Mesendoderm (in vitro differentiated cells): ENCODE data around the gene E2F8.
"Not testable (repeated sequence)": the region's sequence is repeated elsewhere in the genome, so short reads cannot be mapped to it uniquely, and the experiment has no call there.

Experiments
- DNase-seq: peaks from one replicate; pipeline ENCODE4 v3.0.0; 2013
- H2AK5ac ChIP-seq: 2 replicates; pipeline ENCODE4 v1.6.1; 2013; ENCODE audit warnings: low read length, inconsistent platforms
- H2BK120ac ChIP-seq: 2 replicates; pipeline ENCODE4 v1.6.1; 2013; ENCODE audit warnings: low read depth, mild to moderate bottlenecking, low read length, moderate library complexity, mixed read lengths
- H2BK15ac ChIP-seq: replicated peaks from 2 replicates; pipeline ENCODE4 v1.6.1; 2013; ENCODE audit warnings: low read depth, mild to moderate bottlenecking, moderate library complexity
- H2BK5ac ChIP-seq: 2 replicates; pipeline ENCODE4 v1.6.1; 2013; ENCODE audit warnings: low read length, inconsistent platforms
- H3K18ac ChIP-seq: 2 replicates; pipeline ENCODE4 v1.6.1; 2013; ENCODE audit warnings: mild to moderate bottlenecking, low read length, mixed read lengths
- H3K23ac ChIP-seq: one replicate; pipeline ENCODE4 v1.6.1; 2013; ENCODE audit warnings: low read length
- H3K27ac ChIP-seq: 2 replicates; pipeline ENCODE4 v1.5.1; 2013; ENCODE audit warnings: low read depth, mild to moderate bottlenecking, inconsistent platforms, low read length, moderate library complexity
- H3K27me3 ChIP-seq: 2 replicates; pipeline ENCODE4 v1.6.1; 2013; ENCODE audit warnings: low read length, control low read depth, mild to moderate bottlenecking, inconsistent platforms; ENCODE audit not compliant: insufficient read depth, poor library complexity
- H3K36me3 ChIP-seq: 2 replicates; pipeline ENCODE4 v1.6.1; 2013; ENCODE audit warnings: low read length, inconsistent platforms; ENCODE audit not compliant: control insufficient read depth, insufficient read depth
- H3K4ac ChIP-seq: one replicate; pipeline ENCODE4 v1.6.1; 2013; ENCODE audit warnings: low read depth, mild to moderate bottlenecking, low read length, moderate library complexity
- H3K4me1 ChIP-seq: 2 replicates; pipeline ENCODE4 v1.6.1; 2013; ENCODE audit warnings: low read depth, low read length, inconsistent platforms; ENCODE audit not compliant: control insufficient read depth
- H3K4me2 ChIP-seq: 2 replicates; pipeline ENCODE4 v1.6.1; 2013; ENCODE audit warnings: low read length
- H3K4me3 ChIP-seq: 2 replicates; pipeline ENCODE4 v1.5.1; 2013; ENCODE audit warnings: mild to moderate bottlenecking, low read length
- H3K56ac ChIP-seq: one replicate; pipeline ENCODE4 v1.6.1; 2013; ENCODE audit warnings: low read length
- H3K79me1 ChIP-seq: 2 replicates; pipeline ENCODE4 v1.6.1; 2013; ENCODE audit warnings: low read length, inconsistent platforms
- H3K79me2 ChIP-seq: 2 replicates; pipeline ENCODE4 v1.6.1; 2013; ENCODE audit warnings: mild to moderate bottlenecking, low read length; ENCODE audit not compliant: control insufficient read depth, insufficient read depth
- H3K9ac ChIP-seq: 2 replicates; pipeline ENCODE4 v1.6.1; 2013; ENCODE audit warnings: low read length, inconsistent platforms
- H4K5ac ChIP-seq: one replicate; pipeline ENCODE4 v1.6.1; 2013; ENCODE audit warnings: low read length
- H4K8ac ChIP-seq: one replicate; pipeline ENCODE4 v1.6.1; 2013; ENCODE audit warnings: low read depth, mild to moderate bottlenecking, control low read depth, low read length, moderate library complexity
- WGBS: extraction: QIAGEN DNeasy Blood & Tissue Kit; methylation state at CpG from one replicate; pipeline ENCODE4 v1.1.7; 2013; ENCODE audit warnings: low lambda C conversion rate, missing lambda C conversion rate; ENCODE audit not compliant: insufficient coverage; ENCODE audit errors: extremely low coverage; 5-methylcytosine and 5-hydroxymethylcytosine counted together

Gene E2F8

DNA sequence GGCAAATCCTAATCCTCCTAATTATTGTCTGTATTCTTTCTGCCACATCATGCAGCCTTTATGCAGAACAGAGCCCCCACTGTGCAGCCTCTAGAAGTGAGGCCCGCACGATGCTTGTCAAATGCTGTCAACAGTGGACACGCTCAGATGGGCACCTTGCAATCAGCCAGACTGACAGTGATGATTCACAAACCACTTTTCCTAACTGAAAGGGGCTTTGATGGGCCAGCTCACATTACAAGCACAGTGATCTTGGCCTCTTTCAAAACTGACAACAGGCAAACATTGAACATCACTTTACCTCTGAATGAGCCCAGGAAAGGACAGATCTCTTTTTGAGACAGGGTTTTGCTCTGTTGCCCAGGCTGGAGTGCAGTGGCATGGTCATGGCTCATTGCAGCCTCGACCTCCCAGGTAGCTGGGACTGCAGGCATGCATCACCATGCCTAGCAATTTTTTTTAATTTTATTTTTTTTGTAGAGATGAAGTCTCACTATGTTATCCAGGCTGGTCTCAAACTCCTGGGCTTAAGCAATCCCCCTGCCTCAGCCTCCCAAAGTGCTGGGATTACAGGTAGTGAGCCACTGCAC, 18.0 kb upstream of the E2F8 start:
- H4K8ac ChIP-seq: no peak overlapping the region
- H3K23ac ChIP-seq: no peak overlapping the region
- no peak overlapping the region for H2BK120ac ChIP-seq
- DNase-seq: no peak
- no peak overlapping the region for H2BK15ac ChIP-seq
- no peak overlapping the region for H2AK5ac ChIP-seq
- no peak overlapping the region for H3K56ac ChIP-seq
- no peaks in the 10 kb centered on the region for H3K79me1 ChIP-seq
- no peak overlapping the region for H3K27ac ChIP-seq
- H3K4me1 ChIP-seq: peaks cover 4% of the 10 kb centered on the region
- H3K36me3 ChIP-seq: no peaks in the 10 kb centered on the region
- H4K5ac ChIP-seq: no peak overlapping the region
- no peak overlapping the region for H3K4ac ChIP-seq
- no peaks in the 10 kb centered on the region for H3K79me2 ChIP-seq
- H3K9ac ChIP-seq: no peak overlapping the region
- H3K4me3 ChIP-seq: no peak overlapping the region
- no peak overlapping the region for H2BK5ac ChIP-seq
- no peaks in the 10 kb centered on the region for H3K27me3 ChIP-seq
- H3K18ac ChIP-seq: no peak overlapping the region
- WGBS: no CpG with 5 or more reads among the region's 4 CpGs
- H3K4me2 ChIP-seq: no peak overlapping the region

DNA sequence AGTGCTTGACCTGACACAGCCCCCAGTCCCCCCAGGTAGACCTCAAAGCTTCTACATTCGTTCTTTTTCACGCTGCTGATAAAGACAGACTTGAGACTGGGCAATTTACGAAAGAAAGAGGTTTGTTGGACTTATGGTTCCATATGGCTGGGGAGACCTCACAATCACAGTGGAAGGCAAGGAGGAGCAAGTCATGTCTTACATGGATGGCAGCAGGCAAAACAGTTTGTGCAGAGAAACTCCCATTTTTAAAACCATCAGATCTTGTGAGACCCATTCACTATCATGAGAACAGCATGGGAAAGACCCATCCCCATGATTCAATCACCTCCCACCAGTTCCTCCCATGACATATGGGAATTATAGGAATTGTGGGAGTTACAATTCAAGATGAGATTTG, 13.7 kb upstream of the E2F8 start:
- not testable (repeated sequence) for H2AK5ac ChIP-seq, H3K36me3 ChIP-seq, H3K79me2 ChIP-seq, H3K23ac ChIP-seq, H4K8ac ChIP-seq, H3K56ac ChIP-seq, H3K4me2 ChIP-seq, H3K27ac ChIP-seq, H2BK5ac ChIP-seq, H3K9ac ChIP-seq, H3K4ac ChIP-seq, H3K4me1 ChIP-seq, H3K18ac ChIP-seq, H2BK120ac ChIP-seq, H3K27me3 ChIP-seq, H3K79me1 ChIP-seq, DNase-seq, H2BK15ac ChIP-seq, H4K5ac ChIP-seq, H3K4me3 ChIP-seq
- WGBS: no CpG with 5 or more reads among the region's 3 CpGs

DNA sequence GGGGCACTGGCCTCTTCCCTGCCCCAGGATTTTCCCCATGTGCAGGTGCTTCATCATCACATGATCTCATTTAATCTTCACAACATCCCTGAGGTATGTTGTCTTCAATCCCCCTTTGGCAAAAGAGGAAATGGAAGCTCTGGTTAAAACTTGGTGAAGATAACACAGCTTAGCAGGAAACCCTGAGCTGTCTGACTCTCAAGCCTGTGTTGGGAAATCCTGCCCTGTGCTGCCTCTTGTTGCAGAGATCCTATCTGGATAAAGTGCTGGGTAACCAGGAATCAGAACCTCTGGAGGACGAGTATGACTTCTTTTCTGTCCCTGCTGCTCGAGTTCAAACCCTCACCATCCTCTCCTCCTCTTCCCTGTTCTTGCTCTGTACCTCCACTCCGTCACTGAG, 13.1 kb upstream of the E2F8 start:
- no peak overlapping the region for H3K27ac ChIP-seq
- no peak overlapping the region for H4K8ac ChIP-seq
- peak overlapping the region; percentile 63 for H2BK5ac ChIP-seq
- no peaks in the 10 kb centered on the region for H3K79me1 ChIP-seq
- no peaks in the 10 kb centered on the region for H3K27me3 ChIP-seq
- DNase-seq: peak; percentile 66
- no peak overlapping the region for H4K5ac ChIP-seq
- no peak overlapping the region for H3K4me3 ChIP-seq
- peak overlapping the region; percentile 42 for H3K56ac ChIP-seq
- no peak overlapping the region for H3K9ac ChIP-seq
- no peaks in the 10 kb centered on the region for H3K36me3 ChIP-seq
- H3K4me1 ChIP-seq: no peaks in the 10 kb centered on the region
- WGBS: no CpG with 5 or more reads among the region's 3 CpGs
- no peak overlapping the region for H3K4me2 ChIP-seq
- H3K18ac ChIP-seq: no peak overlapping the region
- no peak overlapping the region for H3K4ac ChIP-seq
- no peak overlapping the region for H2AK5ac ChIP-seq
- H3K23ac ChIP-seq: no peak overlapping the region
- no peaks in the 10 kb centered on the region for H3K79me2 ChIP-seq
- no peak overlapping the region for H2BK120ac ChIP-seq
- H2BK15ac ChIP-seq: no peak overlapping the region

DNA sequence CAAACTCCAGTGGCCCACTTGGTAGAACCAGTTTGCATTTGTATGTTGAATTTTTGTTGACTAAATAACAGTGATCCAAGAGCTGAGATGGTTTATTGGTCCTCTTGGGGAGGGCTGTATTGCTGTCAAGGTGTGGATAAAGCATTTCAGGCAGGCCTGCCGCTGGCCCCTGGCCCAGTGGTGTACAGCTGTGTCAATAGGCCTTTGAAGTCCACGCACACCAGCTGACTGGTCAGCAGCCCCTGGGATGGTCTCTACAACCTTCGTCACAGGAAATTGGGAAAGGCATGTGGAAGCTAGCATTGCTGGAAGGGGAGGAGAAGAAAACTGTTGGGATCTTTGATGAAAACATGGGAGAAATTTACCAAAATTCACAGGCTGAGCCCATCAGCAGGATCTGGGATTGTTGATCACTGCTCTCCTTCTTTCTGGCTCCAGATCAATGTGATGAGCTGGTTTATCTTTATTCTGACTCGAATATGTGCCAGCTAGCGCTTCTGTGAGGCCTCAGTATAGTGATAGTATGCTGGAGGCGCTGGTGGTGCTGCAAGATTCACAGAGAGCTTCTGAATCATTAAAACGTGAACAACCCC, 12.5 kb upstream of the E2F8 start:
- Histone ChIP-seq H3K56ac (peak overlapping the region; percentile 15), H2AK5ac (no peak overlapping the region)
- no CpG with 5 or more reads among the region's 7 CpGs for WGBS

DNA sequence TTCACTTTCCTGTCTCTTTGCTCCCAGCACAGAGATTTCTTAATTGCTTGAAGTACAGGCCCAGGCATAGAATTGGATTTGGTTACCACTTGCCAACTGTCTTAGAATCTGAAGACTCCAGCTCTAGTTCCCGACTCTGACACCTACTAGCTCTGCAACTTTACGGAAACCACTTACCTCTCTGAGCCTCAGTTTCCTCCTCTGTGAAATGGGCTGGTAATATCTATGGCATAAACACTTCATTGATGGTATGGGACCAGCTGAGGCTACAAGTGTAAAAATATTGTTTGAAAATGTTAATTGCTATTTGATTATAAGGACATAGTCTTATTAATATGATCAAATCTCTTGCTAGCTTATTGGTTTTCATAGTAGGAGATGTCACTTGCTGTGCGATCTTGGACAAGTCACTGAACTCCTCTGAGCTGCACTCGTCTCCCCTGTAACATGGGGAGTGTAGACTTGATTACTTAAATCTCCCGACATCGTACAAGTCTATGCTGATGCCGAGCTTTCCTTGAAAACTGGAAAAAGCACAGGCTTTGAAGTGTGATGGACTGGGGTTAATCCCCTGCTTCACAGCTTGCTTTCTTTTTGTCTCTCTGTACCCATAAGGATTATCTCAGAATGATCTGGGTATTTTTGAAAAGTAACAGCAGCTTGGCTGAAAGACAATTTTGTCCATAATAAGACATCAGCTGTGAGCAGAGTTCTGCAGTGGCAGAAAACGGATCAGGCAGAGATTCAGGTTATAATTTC, 11.8 kb upstream of the E2F8 start:
- no peak overlapping the region for H2BK5ac ChIP-seq
- no peaks in the 10 kb centered on the region for H3K79me2 ChIP-seq
- no CpG with 5 or more reads among the region's 8 CpGs for whole genome bisulfite sequencing
- H3K27ac ChIP-seq: no peak overlapping the region
- no peak overlapping the region for H4K5ac ChIP-seq
- H3K4me2 ChIP-seq: no peak overlapping the region
- no peak overlapping the region for H2AK5ac ChIP-seq
- no peak overlapping the region for H2BK120ac ChIP-seq
- H3K4me1 ChIP-seq: no peaks in the 10 kb centered on the region
- no peaks in the 10 kb centered on the region for H3K36me3 ChIP-seq
- no peak overlapping the region for H3K4ac ChIP-seq
- no peak overlapping the region for H3K4me3 ChIP-seq
- DNase-seq: no peak
- H3K9ac ChIP-seq: no peak overlapping the region
- peak overlapping the region; percentile 15 for H3K56ac ChIP-seq
- H3K79me1 ChIP-seq: no peaks in the 10 kb centered on the region
- H3K27me3 ChIP-seq: no peaks in the 10 kb centered on the region
- no peak overlapping the region for H3K18ac ChIP-seq
- no peak overlapping the region for H2BK15ac ChIP-seq
- no peak overlapping the region for H4K8ac ChIP-seq
- H3K23ac ChIP-seq: no peak overlapping the region

More for the DNA sequence above, 12.5 kb upstream of the E2F8 start:
- Histone ChIP-seq H4K5ac (no peak overlapping the region), H2BK15ac (no peak overlapping the region), H2BK5ac (no peak overlapping the region), H3K4me2 (no peak overlapping the region), H3K9ac (no peak overlapping the region), H3K36me3 (no peaks in the 10 kb centered on the region), H3K79me1 (no peaks in the 10 kb centered on the region), H3K4me3 (no peak overlapping the region), H3K79me2 (no peaks in the 10 kb centered on the region), H3K4ac (no peak overlapping the region), H3K18ac (no peak overlapping the region), H3K27me3 (no peaks in the 10 kb centered on the region), H3K23ac (no peak overlapping the region), H4K8ac (no peak overlapping the region), H3K4me1 (no peaks in the 10 kb centered on the region), H2BK120ac (no peak overlapping the region), H3K27ac (no peak overlapping the region)
- DNase-seq: no peak
